Astrocyte of the spinal cord (primary cell): ENCODE measurements around the gene LEF1.

Source experiments
- DNase-seq: peaks from one replicate; pipeline ENCODE4 v3.0.0; 2011; ENCODE audit warnings: low read depth, low spot score
- H3K4me3 ChIP-seq: 2 replicates; pipeline ENCODE4 v1.5.1; 2011; ENCODE audit warnings: low read depth, mild to moderate bottlenecking, low read length, moderate library complexity
- in situ Hi-C: cut with HindIII; loops from 2 replicates; pipeline ENCODE4 v1.10.0; 2017; ENCODE audit warnings: low sequenced_read_pairs
- TF ChIP-seq, protein P1 (sequence below): IDR thresholded peaks from 2 replicates; pipeline ENCODE4 v1.5.1; 2012; ENCODE audit warnings: low read depth, mild to moderate bottlenecking, low read length, inconsistent platforms

Gene LEF1

GRCh38 chr4:108094923-108095482, 73.7 kb downstream of the LEF1 start:
- DNase-seq = no peak
- no peak overlapping the region for H3K4me3 ChIP-seq
- in situ Hi-C loops = no loop called here
- TF ChIP-seq, protein P1, sequence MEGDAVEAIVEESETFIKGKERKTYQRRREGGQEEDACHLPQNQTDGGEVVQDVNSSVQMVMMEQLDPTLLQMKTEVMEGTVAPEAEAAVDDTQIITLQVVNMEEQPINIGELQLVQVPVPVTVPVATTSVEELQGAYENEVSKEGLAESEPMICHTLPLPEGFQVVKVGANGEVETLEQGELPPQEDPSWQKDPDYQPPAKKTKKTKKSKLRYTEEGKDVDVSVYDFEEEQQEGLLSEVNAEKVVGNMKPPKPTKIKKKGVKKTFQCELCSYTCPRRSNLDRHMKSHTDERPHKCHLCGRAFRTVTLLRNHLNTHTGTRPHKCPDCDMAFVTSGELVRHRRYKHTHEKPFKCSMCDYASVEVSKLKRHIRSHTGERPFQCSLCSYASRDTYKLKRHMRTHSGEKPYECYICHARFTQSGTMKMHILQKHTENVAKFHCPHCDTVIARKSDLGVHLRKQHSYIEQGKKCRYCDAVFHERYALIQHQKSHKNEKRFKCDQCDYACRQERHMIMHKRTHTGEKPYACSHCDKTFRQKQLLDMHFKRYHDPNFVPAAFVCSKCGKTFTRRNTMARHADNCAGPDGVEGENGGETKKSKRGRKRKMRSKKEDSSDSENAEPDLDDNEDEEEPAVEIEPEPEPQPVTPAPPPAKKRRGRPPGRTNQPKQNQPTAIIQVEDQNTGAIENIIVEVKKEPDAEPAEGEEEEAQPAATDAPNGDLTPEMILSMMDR = no peak

DNA sequence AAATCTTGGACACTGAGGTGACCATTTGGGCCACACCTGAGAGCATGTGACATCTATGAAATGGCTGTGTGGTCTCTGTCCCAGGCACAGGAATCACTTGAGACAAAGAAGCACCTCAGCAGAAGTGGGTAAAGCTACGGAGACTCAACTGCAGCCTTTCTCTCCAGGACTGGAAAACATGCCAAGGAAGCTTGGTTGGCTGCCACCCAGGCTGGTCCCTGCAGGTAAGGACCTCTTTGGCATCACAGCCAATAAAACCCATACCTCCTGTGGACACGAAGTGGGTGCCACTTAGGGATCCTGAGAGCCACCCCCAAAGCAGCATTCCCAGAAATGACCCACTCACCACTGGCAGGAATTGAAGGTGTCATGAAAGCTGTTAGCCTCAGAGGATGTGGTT, 74.6 kb downstream of the LEF1 start:
- in situ Hi-C loops = no loop called here
- TF ChIP-seq, protein P1 = no peak
- no peak for DNase-seq
- H3K4me3 ChIP-seq = no peak overlapping the region

GRCh38 chr4:108092288-108092687, 76.4 kb downstream of the LEF1 start:
- TF ChIP-seq, protein P1 = no peak
- in situ Hi-C loops = no loop called here
- DNase-seq = no peak
- no peak overlapping the region for H3K4me3 ChIP-seq

DNA sequence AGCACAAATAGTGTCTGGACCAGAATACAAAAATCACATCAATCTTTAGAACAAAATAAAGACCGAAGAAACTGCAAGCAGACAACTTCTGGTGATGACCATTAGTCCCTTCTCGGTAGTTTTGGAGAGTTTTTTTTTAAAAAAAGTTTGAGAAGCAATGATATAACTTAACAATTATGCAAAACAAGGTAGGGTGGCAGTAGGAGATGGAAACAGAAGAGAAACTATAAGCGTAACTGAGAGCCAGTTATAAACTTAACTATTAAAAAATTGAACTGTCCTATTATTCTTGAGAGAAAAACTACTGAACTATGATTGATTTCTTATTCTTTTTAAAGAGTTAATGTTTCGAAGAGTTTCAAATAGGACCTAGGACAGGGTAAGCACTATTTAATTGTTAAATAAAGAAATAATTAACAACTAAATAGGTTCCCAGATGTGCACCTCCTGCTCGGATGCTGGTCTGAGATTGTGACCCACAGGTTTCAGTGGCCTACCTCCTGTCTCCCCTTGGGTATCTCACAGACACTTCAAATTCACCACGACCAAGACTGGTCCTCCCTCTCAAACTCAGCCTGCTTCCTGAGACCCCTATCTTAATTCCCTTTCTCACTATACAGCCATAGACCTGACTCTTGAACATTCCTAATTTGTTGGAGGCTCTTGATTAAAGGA, 81.3 kb downstream of the LEF1 start:
- TF ChIP-seq, protein P1 = no peak
- no peak for DNase-seq
- H3K4me3 ChIP-seq = no peak overlapping the region
- in situ Hi-C loops = no loop called here

GRCh38 chr4:108081256-108081655, 87.5 kb downstream of the LEF1 start:
- TF ChIP-seq, protein P1 = no peak
- DNase-seq = no peak
- H3K4me3 ChIP-seq = no peak overlapping the region
- in situ Hi-C loops = no loop called here

DNA sequence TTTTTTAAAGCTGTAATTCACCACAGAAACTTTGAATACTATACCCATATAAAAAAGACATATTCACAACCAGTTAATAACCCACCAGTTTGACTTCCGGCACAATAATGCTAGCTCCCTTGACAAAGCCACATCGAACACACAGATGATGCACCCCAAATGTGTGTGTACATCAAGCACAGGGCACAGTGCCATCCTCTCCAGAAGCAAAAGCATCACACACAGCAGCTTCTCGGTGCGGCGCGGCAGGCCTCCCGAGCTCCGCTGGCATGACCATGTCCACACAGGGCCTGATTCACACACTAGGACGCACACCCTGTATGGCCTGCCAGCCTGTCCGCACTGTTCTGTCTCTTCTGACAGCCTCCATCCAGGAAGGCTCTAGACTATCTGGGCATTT, 88.0 kb downstream of the LEF1 start:
- TF ChIP-seq, protein P1 = no peak
- in situ Hi-C loops = no loop called here
- no peak overlapping the region for H3K4me3 ChIP-seq
- DNase-seq = no peak
